Neural crest cell (in vitro differentiated cells): Measurements from ENCODE around the gene PCDHGA9. TPM values are rescaled to one million over a fixed set of nuclear protein-coding genes. Genes with fewer than 3 reads are reported as not detected.

Experiments
- DNase-seq: peaks from one replicate; pipeline ENCODE4 v3.0.0; 2021; ENCODE audit warnings: low read depth, mixed read lengths, low spot score
- H3K27ac Mint-ChIP-seq: one replicate; pipeline ENCODE4 v1.8.0; 2021; ENCODE audit warnings: mild to moderate bottlenecking, mixed read lengths; ENCODE audit not compliant: unreplicated experiment
- H3K27me3 Mint-ChIP-seq: 2 replicates; pipeline ENCODE4 v1.8.0; 2021; ENCODE audit warnings: low read depth, mild to moderate bottlenecking, mixed read lengths
- H3K36me3 Mint-ChIP-seq: 2 replicates; pipeline ENCODE4 v1.8.0; 2021; ENCODE audit warnings: low read depth, mild to moderate bottlenecking, mixed read lengths
- H3K4me1 Mint-ChIP-seq: 2 replicates; pipeline ENCODE4 v1.8.0; 2021; ENCODE audit warnings: mixed read lengths
- H3K4me3 Mint-ChIP-seq: one replicate; pipeline ENCODE4 v1.8.0; 2021; ENCODE audit warnings: mild to moderate bottlenecking, mixed read lengths
- H3K9me3 Mint-ChIP-seq: 2 replicates; pipeline ENCODE4 v1.8.0; 2021; ENCODE audit warnings: mixed read lengths
- CTCF ChIP-seq: fragments of 200-600 bp; sonication (generic); conservative IDR thresholded peaks from 2 replicates; pipeline ENCODE4 v1.5.0; 2021; ENCODE audit warnings: antibody characterized with exemption, mild to moderate bottlenecking
- long read RNA-seq: library from polyadenylated mRNA; unstranded; transcript quantifications from one replicate; pipeline ENCODE4 v2.0.0, GENCODE V29; 2020
- total RNA-seq: library from RNA; stranded (reverse); gene quantifications from 2 replicates; pipeline ENCODE4 v1.2.1, GENCODE V29; 2021

PCDHGA9 gene
- total RNA-seq: 0.72 and 0.86 TPM in 2 replicates
- long read RNA-seq: 0 reads

DNA sequence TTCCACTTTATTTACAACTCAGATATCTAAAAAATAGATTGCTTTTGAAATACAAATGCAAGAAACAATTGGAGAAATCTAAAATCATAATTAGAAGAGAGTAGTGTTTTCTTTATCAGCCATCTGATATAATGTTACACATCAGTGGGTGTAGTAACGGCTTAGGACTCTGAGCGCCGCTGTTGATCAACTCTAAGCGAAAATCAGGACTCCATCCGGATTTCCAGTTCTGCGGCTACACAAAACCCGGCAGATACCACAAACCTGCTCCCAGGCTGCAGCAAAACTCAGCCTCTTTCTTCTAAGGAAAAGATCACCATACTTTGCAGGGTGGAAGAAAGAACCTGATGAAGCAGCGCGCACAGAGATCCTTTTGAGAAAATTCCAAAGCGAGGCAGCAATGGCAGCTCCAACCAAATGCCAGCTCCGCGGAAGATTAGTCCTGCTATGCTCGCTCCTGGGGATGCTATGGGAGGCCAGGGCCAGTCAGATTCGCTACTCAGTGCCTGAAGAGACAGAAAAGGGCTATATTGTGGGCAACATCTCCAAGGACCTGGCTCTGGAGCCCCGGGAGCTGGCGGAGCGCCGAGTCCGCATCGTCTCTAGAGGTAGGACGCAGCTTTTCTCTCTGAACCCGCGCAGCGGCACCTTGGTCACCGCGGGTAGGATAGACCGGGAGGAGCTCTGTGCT, at the start of gene PCDHGA9:
Gene PCDHGA9, plus strand, starts transcription at position 226 of the 691 bp plus-strand sequence. Its CDS starts 175 bp downstream, at position 401.
- no peaks in the 10 kb centered on the region for H3K27me3 Mint-ChIP-seq
- H3K4me3 Mint-ChIP-seq: no peak within 1 kb of the TSS
- H3K27ac Mint-ChIP-seq: no peak within 1 kb of the TSS
- no peak for DNase-seq
- H3K4me1 Mint-ChIP-seq: peaks cover 5% of the 10 kb centered on the region
- no peak for TF ChIP-seq CTCF
- peaks cover 29% of the 10 kb centered on the region for H3K9me3 Mint-ChIP-seq
- H3K36me3 Mint-ChIP-seq: peaks cover 29% of the 10 kb centered on the region

- peaks cover 21% of the 10 kb centered on the region for H3K9me3 Mint-ChIP-seq
- DNase-seq: no peak
- H3K4me1 Mint-ChIP-seq: no peaks in the 10 kb centered on the region
- no peak within 1 kb of the TSS for H3K4me3 Mint-ChIP-seq
- TF ChIP-seq CTCF: peak; percentile 34
- no peaks in the 10 kb centered on the region for H3K27me3 Mint-ChIP-seq
- no peak within 1 kb of the TSS for H3K27ac Mint-ChIP-seq
- peaks cover 36% of the 10 kb centered on the region for H3K36me3 Mint-ChIP-seq
Measured at GRCh38 chr5:141354900-141355469, 47.6 kb upstream of the PCDHGA9 start, which contains the start of gene PCDHGA4. PCDHGA4 (plus strand) TSS chr5:141355021; CDS start chr5:141355108, 87 bp downstream.

DNA sequence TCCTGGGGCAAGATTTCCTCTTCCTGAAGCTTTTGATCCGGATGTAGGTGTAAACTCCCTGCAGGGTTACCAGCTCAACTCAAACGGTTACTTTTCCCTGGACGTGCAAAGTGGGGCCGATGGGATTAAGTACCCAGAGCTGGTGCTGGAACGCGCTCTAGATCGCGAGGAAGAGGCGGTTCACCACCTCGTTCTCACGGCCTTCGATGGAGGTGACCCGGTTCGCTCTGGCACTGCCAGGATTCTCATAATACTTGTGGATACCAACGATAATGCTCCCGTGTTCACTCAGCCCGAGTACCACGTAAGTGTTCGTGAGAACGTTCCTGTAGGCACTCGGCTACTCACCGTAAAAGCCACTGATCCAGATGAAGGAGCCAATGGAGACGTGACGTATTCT, 46.9 kb upstream of the PCDHGA9 start:
- no peak for TF ChIP-seq CTCF
- no peak overlapping the region for H3K27ac Mint-ChIP-seq
- H3K4me1 Mint-ChIP-seq: no peaks in the 10 kb centered on the region
- DNase-seq: no peak
- peaks cover 19% of the 10 kb centered on the region for H3K9me3 Mint-ChIP-seq
- no peak overlapping the region for H3K4me3 Mint-ChIP-seq
- H3K27me3 Mint-ChIP-seq: no peaks in the 10 kb centered on the region
- H3K36me3 Mint-ChIP-seq: peaks cover 37% of the 10 kb centered on the region

- Mint-ChIP-seq H3K36me3 (peaks cover 42% of the 10 kb centered on the region), H3K9me3 (peaks cover 20% of the 10 kb centered on the region), H3K4me3 (no peak overlapping the region), H3K4me1 (no peaks in the 10 kb centered on the region), H3K27ac (no peak overlapping the region), H3K27me3 (no peaks in the 10 kb centered on the region)
- no peak for TF ChIP-seq CTCF
- DNase-seq: no peak
Measured at GRCh38 chr5:141356133-141356532, 46.4 kb upstream of the PCDHGA9 start.

GRCh38 chr5:141356950-141357349, 45.6 kb upstream of the PCDHGA9 start:
- Mint-ChIP-seq H3K4me1 (no peaks in the 10 kb centered on the region), H3K27me3 (no peaks in the 10 kb centered on the region), H3K27ac (no peak overlapping the region), H3K9me3 (peaks cover 20% of the 10 kb centered on the region), H3K4me3 (no peak overlapping the region), H3K36me3 (peaks cover 44% of the 10 kb centered on the region)
- TF ChIP-seq CTCF: no peak
- no peak for DNase-seq
